ENCODE results near the gene CTNNA1. TPM values are rescaled to one million over a fixed set of nuclear protein-coding genes. Genes with fewer than 3 reads are reported as not detected.
A peak's percentile ranks its signal among the peaks of the same experiment; 100 is the strongest.
"Not testable (repeated sequence)": the region's sequence is repeated elsewhere in the genome, so short reads cannot be mapped to it uniquely, and the experiment has no call there.

The CTNNA1 gene
- total RNA-seq, 1 experiment from 2014 or later: 392 TPM

DNA sequence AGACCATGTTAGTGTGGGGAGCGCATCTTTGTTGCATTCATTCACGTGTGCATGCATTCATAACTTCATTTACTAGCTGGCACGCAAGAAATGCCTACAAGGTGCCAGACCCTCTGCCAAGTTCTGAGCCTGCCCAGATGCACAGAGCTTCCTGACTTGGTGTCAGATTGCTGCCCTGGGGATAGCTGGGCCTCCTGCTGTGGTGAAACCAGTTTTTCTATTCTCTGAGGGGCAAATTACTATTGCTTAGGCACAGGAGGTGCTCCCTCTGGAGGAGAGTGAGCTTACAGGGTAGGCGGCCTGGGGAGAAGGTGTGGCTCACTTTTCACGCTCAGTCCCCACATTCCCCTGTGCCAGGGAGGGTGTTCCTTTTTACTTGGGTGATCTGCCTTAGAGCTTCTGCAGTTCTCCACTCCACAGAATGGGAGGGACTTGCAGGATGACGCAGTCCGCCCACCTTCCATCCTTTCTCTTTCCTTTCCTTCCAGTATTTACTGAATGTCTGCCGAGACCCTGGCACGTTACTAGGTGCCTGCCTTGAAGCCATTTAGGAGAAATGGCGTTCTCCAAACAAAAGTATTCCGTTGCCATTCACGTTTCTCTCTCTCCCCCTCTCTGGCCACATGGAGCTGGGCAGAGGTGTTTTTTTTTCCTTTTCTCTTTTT lies 27.9 kb upstream of the CTNNA1 start:
- peak; percentile 82 to 90 for DNase-seq
- BruUV-seq (replicated peaks): no TSS peak
- no peaks in the 10 kb centered on the region for H3K36me3 Mint-ChIP-seq (ENCODE audit: insufficient read depth, unreplicated experiment)
- ChIA-PET CTCF (interaction anchor here (0.6 to 1.7 kb wide), 11 partner anchors 10 to 150 kb away, joined by 3 to 9 read pairs (median 4); partner anchors contain the start of gene HSPA9), POLR2A (interaction anchor here (0.6 to 1.4 kb wide), 3 partner anchors 28 to 713 kb away, joined by 3 to 10 read pairs (median 7); partner anchors contain the start of genes CTNNA1 and HSPA9)
- peaks cover 52% of the 10 kb centered on the region for H3K4me1 ChIP-seq
- peak overlapping the region; percentile 52 for H3K4me3 Mint-ChIP-seq (ENCODE audit: unreplicated experiment)
- H3K36me3 ChIP-seq (ENCODE audit: control insufficient read depth, insufficient read depth, low read length): no peaks in the 10 kb centered on the region; the same call in 1 of the 2 replicates
- H3K9me3 ChIP-seq: no peaks in the 10 kb centered on the region
- H3K27me3 Mint-ChIP-seq (ENCODE audit: insufficient read depth, unreplicated experiment): no peaks in the 10 kb centered on the region
- TF ChIP-seq, protein P1, sequence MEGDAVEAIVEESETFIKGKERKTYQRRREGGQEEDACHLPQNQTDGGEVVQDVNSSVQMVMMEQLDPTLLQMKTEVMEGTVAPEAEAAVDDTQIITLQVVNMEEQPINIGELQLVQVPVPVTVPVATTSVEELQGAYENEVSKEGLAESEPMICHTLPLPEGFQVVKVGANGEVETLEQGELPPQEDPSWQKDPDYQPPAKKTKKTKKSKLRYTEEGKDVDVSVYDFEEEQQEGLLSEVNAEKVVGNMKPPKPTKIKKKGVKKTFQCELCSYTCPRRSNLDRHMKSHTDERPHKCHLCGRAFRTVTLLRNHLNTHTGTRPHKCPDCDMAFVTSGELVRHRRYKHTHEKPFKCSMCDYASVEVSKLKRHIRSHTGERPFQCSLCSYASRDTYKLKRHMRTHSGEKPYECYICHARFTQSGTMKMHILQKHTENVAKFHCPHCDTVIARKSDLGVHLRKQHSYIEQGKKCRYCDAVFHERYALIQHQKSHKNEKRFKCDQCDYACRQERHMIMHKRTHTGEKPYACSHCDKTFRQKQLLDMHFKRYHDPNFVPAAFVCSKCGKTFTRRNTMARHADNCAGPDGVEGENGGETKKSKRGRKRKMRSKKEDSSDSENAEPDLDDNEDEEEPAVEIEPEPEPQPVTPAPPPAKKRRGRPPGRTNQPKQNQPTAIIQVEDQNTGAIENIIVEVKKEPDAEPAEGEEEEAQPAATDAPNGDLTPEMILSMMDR (IDR thresholded peaks at IDR 0.05; ENCODE audit: insufficient read depth in 1 of 2, low read depth in 1 of 2, low read length in 1 of 2, severe bottlenecking in 1 of 2, unreplicated experiment in 1 of 2): peak; percentile 41 to 63
- H3K4me1 Mint-ChIP-seq (ENCODE audit: low read depth, unreplicated experiment): peaks cover 39% of the 10 kb centered on the region
- H3K9me3 Mint-ChIP-seq (ENCODE audit: unreplicated experiment): no peaks in the 10 kb centered on the region
- no peak overlapping the region for H3K4me3 ChIP-seq (ENCODE audit: low read depth, low read length)
- peak overlapping the region; percentile 83 for H3K27ac Mint-ChIP-seq (ENCODE audit: unreplicated experiment)
- intact Hi-C loops (cut with micrococcal nuclease; ENCODE audit: unreplicated experiment): loop anchor here (1.0 to 5.0 kb wide), 5 partner anchors 17 to 128 kb away; no protein-coding TSS in a partner anchor
- H3K27me3 ChIP-seq (replicated peaks; ENCODE audit: control insufficient read depth, insufficient read depth, low read length): no peaks in the 10 kb centered on the region

DNA sequence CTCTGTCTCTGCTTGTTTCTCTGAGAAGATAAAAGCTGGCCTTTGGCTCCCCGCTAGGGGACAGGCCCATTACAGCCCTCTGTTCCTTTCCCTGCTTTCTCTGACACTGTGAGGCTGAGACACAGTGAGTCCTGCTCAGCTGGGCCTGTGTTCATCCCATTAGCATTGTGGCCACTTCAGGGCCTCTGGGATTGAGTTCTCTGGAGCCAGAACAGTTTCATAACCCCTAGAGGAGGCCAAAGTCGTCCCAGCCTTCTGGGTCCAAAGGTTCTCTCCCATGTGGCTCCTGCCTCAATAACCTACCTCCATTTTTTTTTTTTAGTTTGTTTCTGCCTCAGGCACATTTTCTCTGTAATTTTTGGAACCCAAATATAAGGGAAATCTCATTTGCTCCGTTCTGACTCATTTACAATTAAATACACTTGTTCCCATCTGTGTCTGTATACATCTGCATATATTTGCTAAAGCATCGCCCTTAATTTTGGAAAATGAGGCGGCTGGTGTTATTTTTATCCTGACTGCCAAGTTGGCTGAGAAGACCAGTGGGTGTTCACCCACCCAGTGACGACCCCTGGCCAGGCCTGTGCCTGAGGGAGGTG lies 27.3 kb upstream of the CTNNA1 start:
- no peaks in the 10 kb centered on the region for H3K9me3 Mint-ChIP-seq (ENCODE audit: unreplicated experiment)
- Histone ChIP-seq H3K36me3 (ENCODE audit: control insufficient read depth, insufficient read depth, low read length) (no peaks in the 10 kb centered on the region; the same call in 1 of the 2 replicates), H3K4me1 (peaks cover 52% of the 10 kb centered on the region), H3K27me3 (replicated peaks; ENCODE audit: control insufficient read depth, insufficient read depth, low read length) (no peaks in the 10 kb centered on the region), H3K4me3 (ENCODE audit: low read depth, low read length) (no peak overlapping the region), H3K9me3 (no peaks in the 10 kb centered on the region)
- peak overlapping the region; percentile 83 for H3K27ac Mint-ChIP-seq (ENCODE audit: unreplicated experiment)
- peak overlapping the region; percentile 22 for H3K4me3 Mint-ChIP-seq (ENCODE audit: unreplicated experiment)
- DNase-seq: peak; percentile 66 to 84
- ChIA-PET POLR2A (interaction anchor here (0.6 to 1.4 kb wide), 3 partner anchors 27 to 713 kb away, joined by 3 to 10 read pairs (median 7); partner anchors contain the start of genes CTNNA1 and HSPA9), CTCF (interaction anchor here (0.9 to 1.7 kb wide), 9 partner anchors 10 to 150 kb away, joined by 3 to 9 read pairs (median 4); partner anchors contain the start of gene HSPA9)
- H3K4me1 Mint-ChIP-seq (ENCODE audit: low read depth, unreplicated experiment): peaks cover 39% of the 10 kb centered on the region
- TF ChIP-seq, protein P1 (IDR thresholded peaks at IDR 0.05; ENCODE audit: insufficient read depth in 1 of 2, low read depth in 1 of 2, low read length in 1 of 2, severe bottlenecking in 1 of 2, unreplicated experiment in 1 of 2): no peak
- intact Hi-C loops (cut with micrococcal nuclease; ENCODE audit: unreplicated experiment): loop anchor here (1.0 to 5.0 kb wide), 5 partner anchors 18 to 129 kb away; no protein-coding TSS in a partner anchor
- H3K27me3 Mint-ChIP-seq (ENCODE audit: insufficient read depth, unreplicated experiment): no peaks in the 10 kb centered on the region
- no peaks in the 10 kb centered on the region for H3K36me3 Mint-ChIP-seq (ENCODE audit: insufficient read depth, unreplicated experiment)
- no TSS peak for BruUV-seq (replicated peaks)

DNA sequence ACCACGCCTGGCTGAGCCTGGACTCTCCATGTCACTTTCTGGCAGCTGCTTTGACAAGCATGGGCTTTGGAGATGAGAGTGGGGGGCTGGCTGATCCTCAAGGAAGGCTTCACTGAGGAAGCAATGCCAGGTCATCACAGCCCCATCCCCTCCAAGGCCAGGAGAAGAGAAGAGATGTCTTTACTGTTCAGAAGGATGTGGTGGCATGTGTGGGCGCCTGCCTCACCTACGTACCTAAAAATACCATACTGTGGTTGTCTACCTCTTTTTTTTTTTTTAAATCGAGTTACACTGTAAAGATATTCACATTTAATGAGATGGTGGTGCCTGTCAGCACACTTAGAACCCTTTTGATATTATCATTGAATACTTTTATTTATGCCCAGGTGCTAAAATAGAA lies 26.4 kb upstream of the CTNNA1 start:
- POLR2A ChIA-PET: no interaction called here
- CTCF ChIA-PET: no interaction called here
- no peaks in the 10 kb centered on the region for H3K36me3 Mint-ChIP-seq (ENCODE audit: insufficient read depth, unreplicated experiment)
- H3K9me3 ChIP-seq: no peaks in the 10 kb centered on the region
- H3K27ac Mint-ChIP-seq (ENCODE audit: unreplicated experiment): peak overlapping the region; percentile 83
- no peaks in the 10 kb centered on the region for H3K27me3 Mint-ChIP-seq (ENCODE audit: insufficient read depth, unreplicated experiment)
- BruUV-seq (replicated peaks): no TSS peak
- no peaks in the 10 kb centered on the region for H3K27me3 ChIP-seq (replicated peaks; ENCODE audit: control insufficient read depth, insufficient read depth, low read length)
- no peak overlapping the region for H3K4me3 ChIP-seq (ENCODE audit: low read depth, low read length)
- TF ChIP-seq, protein P1 (IDR thresholded peaks at IDR 0.05; ENCODE audit: insufficient read depth in 1 of 2, low read depth in 1 of 2, low read length in 1 of 2, severe bottlenecking in 1 of 2, unreplicated experiment in 1 of 2): no peak
- no peaks in the 10 kb centered on the region for H3K36me3 ChIP-seq (ENCODE audit: control insufficient read depth, insufficient read depth, low read length)
- H3K9me3 Mint-ChIP-seq (ENCODE audit: unreplicated experiment): no peaks in the 10 kb centered on the region
- intact Hi-C loops (cut with micrococcal nuclease; ENCODE audit: unreplicated experiment): loop anchor here (5.0 kb wide), 1 partner anchor 130 kb away; no protein-coding TSS in a partner anchor
- H3K4me3 Mint-ChIP-seq (ENCODE audit: unreplicated experiment): no peak overlapping the region
- no peak for DNase-seq
- peaks cover 48% of the 10 kb centered on the region for H3K4me1 ChIP-seq
- H3K4me1 Mint-ChIP-seq (ENCODE audit: low read depth, unreplicated experiment): peaks cover 35% of the 10 kb centered on the region

DNA sequence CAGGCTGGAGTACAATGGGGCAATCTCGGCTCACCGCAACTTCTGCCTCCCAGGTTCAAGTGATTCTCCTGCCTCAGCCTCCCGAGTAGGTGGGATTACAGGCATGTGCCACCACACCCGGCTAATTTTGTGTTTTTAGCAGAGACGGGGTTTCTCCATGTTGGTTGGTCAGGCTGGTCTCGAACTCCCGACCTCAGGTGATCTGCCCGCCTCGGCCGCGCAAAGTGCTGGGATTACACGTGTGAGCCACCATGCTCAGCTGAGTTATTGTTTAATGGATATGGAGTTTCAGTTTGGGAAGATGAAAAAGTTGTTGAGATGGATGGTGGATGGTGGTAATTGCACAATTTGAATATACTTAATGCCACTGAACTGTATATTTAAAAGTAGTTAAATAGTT lies 22.7 kb upstream of the CTNNA1 start:
- peaks cover 12% of the 10 kb centered on the region for H3K4me1 ChIP-seq
- H3K4me1 Mint-ChIP-seq (ENCODE audit: low read depth, unreplicated experiment); CTCF ChIA-PET; BruUV-seq (replicated peaks); H3K27me3 ChIP-seq (replicated peaks; ENCODE audit: control insufficient read depth, insufficient read depth, low read length); DNase-seq; H3K27ac Mint-ChIP-seq (ENCODE audit: unreplicated experiment); H3K9me3 ChIP-seq; H3K4me3 Mint-ChIP-seq (ENCODE audit: unreplicated experiment); H3K36me3 Mint-ChIP-seq (ENCODE audit: insufficient read depth, unreplicated experiment); intact Hi-C loops (cut with micrococcal nuclease; ENCODE audit: unreplicated experiment); POLR2A ChIA-PET; H3K36me3 ChIP-seq (ENCODE audit: control insufficient read depth, insufficient read depth, low read length); H3K4me3 ChIP-seq (ENCODE audit: low read depth, low read length); H3K9me3 Mint-ChIP-seq (ENCODE audit: unreplicated experiment); H3K27me3 Mint-ChIP-seq (ENCODE audit: insufficient read depth, unreplicated experiment): not testable (repeated sequence)
